HG03378 (cell line): Measurements from ENCODE around the gene LAPTM5.
"Not testable (repeated sequence)": the region's sequence is repeated elsewhere in the genome, so short reads cannot be mapped to it uniquely, and the experiment has no call there.

Experiments used
- ATAC-seq: cut with Tn5 transposase; IDR thresholded peaks from one replicate; pipeline ENCODE4 v1.9.1; 2021; ENCODE audit warnings: mild to moderate bottlenecking, moderate library complexity; ENCODE audit not compliant: unreplicated experiment

Gene LAPTM5

GRCh38 chr1:30701258-30701633, 56.3 kb downstream of the LAPTM5 start:
- no peak for ATAC-seq

GRCh38 chr1:30700528-30701257, 56.9 kb downstream of the LAPTM5 start:
- no peak for ATAC-seq

DNA sequence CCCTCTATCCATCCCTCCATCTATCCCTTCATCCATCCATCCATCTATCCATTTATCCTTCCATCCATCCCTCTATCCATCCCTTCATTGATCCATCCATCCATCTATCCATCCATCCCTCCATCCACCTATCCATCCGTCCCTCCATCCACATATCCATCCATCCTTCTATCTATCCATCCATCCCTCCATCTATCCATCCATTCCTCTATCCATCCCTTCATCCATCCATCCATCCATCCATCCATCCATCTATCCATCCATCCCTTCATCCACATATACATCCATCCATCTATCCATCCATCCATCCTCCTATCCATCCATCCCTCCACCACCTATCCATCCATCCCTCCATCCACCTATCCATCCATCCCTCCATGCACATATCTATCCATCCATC, 57.8 kb downstream of the LAPTM5 start:
- no peak for ATAC-seq

DNA sequence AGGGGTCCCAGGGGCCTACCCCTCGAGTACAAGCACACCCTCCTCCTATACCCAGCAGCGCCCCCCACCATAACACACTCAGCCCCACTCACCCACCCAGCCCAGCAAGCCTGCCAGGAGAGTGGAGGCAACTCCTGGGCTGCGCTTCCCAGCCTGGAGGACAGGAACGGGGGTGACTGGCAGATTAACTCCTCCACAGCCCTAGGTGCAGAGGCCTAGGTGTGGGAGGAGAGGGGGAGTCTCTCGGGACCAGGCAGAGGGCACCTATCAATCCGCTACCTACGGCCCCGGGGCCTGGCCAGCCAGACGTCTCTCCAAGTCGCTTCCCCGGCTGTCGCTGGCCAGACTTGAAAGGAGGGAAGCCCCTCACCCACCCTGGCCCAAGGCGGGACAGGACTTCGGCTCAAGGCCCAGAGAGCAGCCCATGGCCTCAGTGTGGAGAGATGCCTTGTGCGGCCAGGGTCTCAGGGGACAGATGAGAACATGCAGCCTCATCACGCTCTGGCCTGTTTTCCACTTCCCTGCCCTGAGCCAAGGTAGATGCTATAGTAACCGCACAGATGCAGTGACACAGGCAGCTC, 59.1 kb downstream of the LAPTM5 start:
- no peak for ATAC-seq

GRCh38 chr1:30697571-30698376, 59.8 kb downstream of the LAPTM5 start:
- ATAC-seq: no peak

DNA sequence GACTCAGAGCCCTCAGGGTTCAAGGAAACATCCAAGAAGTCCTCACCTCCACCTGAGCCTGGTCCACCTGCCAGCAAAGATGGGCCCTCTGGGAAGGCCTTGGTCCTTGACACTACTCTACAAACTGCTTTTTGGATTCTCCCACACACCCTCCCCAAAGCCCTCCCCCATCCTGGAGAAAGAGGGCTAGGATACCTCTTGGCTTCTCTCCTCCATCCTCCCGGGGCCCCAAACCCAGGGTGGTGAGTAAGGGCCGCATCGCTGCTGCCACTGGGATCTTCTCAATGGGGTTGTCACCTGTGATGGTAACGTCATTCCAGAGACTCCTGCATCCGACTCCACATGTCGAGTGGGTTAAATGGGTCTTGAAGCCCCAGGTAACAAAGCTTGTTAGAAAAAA, 60.7 kb downstream of the LAPTM5 start:
- ATAC-seq: no peak

DNA sequence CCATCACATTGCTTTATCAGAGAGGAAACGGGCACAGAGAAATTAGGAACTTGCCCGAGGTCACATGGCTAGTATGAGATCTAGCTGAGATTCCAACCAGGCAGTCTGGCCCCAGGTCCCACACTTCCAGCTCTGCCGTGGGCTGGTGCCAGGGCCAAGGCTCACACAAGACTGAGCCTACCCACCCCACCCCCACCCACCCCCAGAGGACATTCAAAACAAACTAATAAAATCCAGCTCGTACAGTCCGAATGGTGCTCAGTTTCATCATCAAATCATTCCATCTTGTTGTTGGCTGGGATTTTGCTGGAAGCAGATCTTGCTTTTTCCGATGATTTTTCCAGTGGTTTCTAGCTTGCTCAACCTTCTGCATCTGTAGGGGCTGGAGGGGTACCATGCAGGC, 62.1 kb downstream of the LAPTM5 start:
- no peak for ATAC-seq

GRCh38 chr1:30694280-30695175, 63.0 kb downstream of the LAPTM5 start:
- ATAC-seq: no peak

GRCh38 chr1:30693822-30694221, 63.8 kb downstream of the LAPTM5 start:
- ATAC-seq: no peak

GRCh38 chr1:30693366-30693765, 64.2 kb downstream of the LAPTM5 start:
- ATAC-seq: no peak

- no peak for ATAC-seq
Observed at GRCh38 chr1:30692948-30693301, 64.6 kb downstream of the LAPTM5 start.

GRCh38 chr1:30692201-30692947, 65.2 kb downstream of the LAPTM5 start:
- ATAC-seq: no peak

- ATAC-seq: no peak
Observed at GRCh38 chr1:30691480-30691879, 66.1 kb downstream of the LAPTM5 start.

GRCh38 chr1:30689901-30690645, 67.5 kb downstream of the LAPTM5 start:
- no peak for ATAC-seq

- no peak for ATAC-seq
Observed at GRCh38 chr1:30688920-30689794, 68.4 kb downstream of the LAPTM5 start.

GRCh38 chr1:30688516-30688915, 69.1 kb downstream of the LAPTM5 start:
- not testable (repeated sequence) for ATAC-seq

- ATAC-seq: no peak
Observed at GRCh38 chr1:30687886-30688285, 69.7 kb downstream of the LAPTM5 start.

DNA sequence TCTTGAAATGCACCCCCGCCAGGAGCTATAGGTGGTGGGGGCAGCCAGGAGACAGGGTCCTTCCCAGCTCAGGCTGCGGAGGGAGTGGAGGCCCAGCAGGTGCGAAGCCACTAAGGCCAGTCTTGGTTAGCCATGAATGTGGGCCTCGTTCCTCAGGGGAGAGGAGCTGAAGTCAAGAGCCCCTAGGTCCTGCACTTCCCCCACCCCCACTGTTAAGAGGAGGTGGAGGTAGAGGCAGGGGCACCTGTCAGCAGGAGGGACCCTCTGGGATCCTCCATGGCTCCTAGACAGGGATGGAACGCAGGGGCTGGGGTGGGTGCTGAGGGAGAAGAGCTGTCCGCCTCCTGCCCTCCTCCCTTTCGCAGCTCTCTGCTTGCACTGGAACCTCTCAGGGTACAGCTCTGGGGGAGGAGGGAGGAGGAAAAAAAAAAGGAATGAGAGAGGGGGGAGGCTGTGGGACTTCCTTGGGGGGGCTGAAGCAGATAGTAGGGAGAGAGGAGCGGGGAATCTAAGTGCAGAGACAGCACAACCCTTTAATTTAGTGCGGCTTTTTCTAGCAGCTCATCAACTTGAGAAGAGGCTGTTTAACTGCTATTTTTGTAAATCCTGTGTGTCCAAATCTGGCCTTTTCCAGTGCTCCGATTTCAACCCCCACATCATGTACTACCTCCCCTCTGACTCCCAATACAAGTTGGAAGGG, 71.2 kb downstream of the LAPTM5 start:
- ATAC-seq: no peak
